HPDE6-E6E7 (cell line): ENCODE results near the gene ERICH6.

Experiments
- DNase-seq: peaks from one replicate; pipeline ENCODE4 v3.0.0; 2011; ENCODE audit warnings: missing footprints; ENCODE audit errors: extremely low spot score

ERICH6 gene

DNA sequence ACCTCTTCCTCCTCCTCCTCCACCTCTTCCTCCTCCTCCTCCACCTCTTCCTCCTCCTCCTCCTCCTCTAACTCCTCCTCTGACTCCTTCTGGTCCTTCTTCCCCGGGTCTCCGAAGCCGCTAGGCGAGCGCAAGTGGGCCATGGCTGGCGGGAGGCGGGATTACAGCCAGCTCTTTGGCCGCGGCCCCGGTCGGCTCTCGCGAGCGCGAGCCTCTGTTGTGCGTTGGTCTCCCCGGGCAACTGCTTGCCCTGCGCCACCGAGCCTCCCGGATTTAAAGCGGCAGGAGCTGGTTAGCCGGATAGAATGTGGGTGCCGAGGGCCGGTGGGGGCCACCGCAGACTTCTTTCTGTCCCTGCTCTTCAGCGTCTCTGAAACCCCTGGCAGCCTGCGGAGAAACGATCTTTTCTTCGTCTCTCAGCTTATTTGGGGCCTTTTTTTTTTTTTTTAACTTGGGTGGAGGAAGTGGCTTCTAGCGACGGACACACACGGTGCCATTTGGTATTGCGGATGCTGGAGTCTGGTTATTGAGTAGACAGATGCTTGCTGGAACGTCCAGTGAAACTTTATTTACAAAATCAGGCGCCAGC is at the start of gene ERICH6:
Gene ERICH6 (minus strand): TSS at position 165 of the 589 bp plus-strand sequence. CDS start 22 bp downstream, at position 143.
- DNase-seq = peak; percentile 91

DNA sequence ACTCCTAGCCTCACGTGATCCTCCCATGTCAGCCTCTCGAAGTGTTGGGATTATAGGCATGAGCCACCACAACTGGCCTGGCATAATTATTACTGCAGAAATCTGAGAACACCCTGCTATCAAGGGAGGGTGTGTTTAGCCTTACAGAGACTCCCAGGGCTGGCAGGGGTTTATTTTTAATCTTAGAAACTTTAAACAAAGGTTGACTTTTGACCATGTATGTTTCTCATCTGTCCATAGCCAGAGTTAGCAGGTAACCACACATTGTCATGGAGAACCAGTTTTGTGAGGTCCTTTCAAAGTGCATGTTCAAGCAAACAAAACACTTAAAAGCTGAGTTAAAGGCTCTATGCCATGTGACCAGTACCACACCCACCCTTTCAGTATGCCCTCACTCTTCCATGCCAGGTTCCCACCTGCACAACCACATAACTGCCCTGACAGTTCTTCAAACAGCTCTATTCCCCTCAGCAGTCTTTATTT is 48.1 kb upstream of the ERICH6 start:
- DNase-seq = no peak

- DNase-seq = no peak
Measured at GRCh38 chr3:150749255-150749654, 45.5 kb upstream of the ERICH6 start.

DNA sequence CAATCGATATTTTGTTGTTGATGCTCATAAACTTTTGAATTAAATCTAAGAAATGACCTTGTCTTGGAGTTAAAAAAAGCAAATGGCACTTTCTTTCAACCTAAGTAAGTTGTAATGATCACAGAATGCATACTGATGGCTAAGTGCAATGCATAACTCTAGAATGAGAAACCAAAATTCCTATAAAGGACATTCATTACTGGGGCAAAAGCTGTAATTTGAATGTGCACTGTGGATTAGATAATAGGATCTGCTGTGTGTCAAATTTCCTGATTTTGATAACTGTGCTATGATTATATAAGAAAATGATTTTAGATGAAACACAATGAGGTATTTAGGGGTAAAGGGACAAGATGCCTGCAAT is 44.9 kb upstream of the ERICH6 start:
- no peak for DNase-seq

DNA sequence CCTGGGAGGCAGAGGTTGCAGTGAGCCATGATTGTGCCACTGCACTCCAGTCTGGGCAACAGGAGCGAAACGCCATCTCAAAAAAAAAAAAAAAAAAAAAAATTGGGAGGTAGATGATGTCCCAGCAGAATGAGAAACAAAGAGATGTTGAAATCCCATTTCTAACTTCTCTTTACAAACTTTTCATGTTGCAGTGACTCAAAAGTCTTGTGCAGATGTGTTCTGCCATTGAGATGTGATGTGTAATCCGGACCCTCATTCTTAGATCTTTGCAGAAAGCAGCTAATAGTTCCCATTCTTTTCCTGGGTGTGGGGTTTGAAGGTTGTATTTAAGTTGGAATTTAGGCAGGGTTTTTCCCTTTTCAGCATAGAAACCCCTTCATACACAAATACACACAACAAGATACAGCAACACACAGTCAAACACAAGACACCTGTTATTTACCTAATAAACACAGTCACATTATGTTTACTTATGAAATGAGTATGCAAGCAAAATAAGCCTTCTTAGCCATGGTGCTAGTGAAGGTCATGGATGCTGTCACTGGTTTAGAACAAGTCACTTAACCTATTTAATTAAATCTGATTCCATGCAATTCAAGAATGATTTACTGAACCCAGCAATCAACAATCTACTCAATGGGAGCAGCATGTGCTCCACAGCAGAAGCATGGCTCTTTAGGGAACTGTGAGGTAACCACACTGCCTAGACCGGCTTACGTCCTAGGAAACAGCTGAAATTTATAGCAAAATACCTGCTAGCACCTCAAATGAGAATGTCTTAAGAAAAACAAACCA is 44.4 kb upstream of the ERICH6 start:
- DNase-seq = no peak

- no peak for DNase-seq
Measured at GRCh38 chr3:150746791-150747590, 43.3 kb upstream of the ERICH6 start.

DNA sequence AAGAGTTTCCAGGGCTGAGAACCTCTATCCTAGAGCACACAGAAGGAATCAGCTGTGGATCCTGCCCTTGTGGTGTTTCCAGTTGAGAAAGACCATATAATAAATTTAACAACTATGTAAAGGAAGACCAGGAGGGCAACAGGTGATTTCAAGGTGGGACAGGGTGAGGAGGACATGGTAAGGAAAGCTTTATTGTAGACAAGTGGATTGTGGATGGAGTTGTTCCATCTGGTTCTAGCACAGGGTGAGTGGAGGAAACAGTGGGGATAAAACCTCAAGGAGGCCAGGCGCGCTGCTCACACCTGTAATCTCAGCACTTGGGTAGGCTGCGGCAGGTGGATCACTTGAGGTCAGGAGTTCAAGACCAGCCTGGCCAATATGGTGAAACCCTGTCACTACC is 42.1 kb upstream of the ERICH6 start:
- no peak for DNase-seq

GRCh38 chr3:150744919-150745211 is 41.1 kb upstream of the ERICH6 start:
- no peak for DNase-seq

DNA sequence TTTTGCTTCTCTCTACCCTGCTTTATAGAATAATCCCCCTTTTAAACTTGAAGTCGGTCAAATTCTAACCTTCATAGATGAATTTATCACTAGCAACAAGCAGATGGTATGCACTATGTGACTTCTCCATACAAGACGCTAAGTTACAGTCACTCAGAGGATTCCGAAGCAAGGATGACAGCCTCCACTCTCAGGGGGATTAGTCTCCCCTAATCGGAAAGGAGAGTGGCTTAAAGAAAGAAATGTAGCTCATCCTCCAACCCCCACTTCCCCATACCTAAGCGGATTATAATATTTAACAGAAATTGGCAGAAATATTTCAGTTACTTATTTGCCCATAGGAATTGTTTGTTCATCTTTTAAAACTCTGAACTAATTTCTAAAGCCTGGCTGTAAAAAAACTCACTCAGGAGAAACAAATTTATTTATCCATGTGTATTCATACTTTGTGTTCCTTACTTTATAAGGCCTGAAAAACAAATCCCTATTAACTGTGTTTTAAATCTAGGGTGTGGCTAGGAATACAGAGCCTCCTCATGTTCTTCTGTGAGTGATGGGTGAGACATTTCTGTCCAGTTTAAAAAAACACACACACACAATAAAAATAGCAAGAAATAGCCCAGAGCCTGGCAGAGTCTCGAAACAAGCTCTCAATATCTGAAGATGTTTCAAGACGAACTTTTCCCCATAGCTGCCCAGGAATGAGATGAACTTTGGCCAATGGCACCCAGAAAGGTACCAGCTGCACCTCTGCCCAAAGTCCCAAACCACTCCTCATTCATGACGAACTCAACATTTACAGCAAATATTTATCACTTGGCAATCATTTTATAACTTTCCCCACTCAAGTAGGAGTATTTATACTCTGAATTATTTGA is 40.6 kb upstream of the ERICH6 start:
- DNase-seq = no peak

GRCh38 chr3:150743508-150743907 is 39.8 kb upstream of the ERICH6 start:
- DNase-seq = no peak

DNA sequence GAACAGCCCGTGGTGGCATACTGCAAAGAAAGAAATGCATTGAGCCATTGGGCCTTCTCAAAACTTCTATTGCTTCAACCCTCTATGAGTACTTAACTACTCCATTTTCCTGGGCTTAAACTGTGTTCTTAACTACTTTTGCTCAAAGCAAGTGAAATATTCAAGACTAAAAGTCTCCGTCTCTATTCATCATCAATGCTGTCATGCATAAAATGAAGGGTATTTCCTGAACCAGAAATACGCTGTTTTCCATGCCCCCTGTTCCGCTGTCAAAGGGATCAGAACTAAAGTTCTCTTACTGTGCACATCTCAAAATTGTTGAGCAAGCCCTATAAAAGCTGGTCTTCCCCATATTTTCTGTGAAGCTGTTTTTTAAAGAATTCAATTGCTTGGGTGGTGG is 39.0 kb upstream of the ERICH6 start:
- no peak for DNase-seq

GRCh38 chr3:150742141-150742523 is 38.4 kb upstream of the ERICH6 start:
- DNase-seq = no peak

GRCh38 chr3:150741497-150742140 is 37.9 kb upstream of the ERICH6 start:
- no peak for DNase-seq

DNA sequence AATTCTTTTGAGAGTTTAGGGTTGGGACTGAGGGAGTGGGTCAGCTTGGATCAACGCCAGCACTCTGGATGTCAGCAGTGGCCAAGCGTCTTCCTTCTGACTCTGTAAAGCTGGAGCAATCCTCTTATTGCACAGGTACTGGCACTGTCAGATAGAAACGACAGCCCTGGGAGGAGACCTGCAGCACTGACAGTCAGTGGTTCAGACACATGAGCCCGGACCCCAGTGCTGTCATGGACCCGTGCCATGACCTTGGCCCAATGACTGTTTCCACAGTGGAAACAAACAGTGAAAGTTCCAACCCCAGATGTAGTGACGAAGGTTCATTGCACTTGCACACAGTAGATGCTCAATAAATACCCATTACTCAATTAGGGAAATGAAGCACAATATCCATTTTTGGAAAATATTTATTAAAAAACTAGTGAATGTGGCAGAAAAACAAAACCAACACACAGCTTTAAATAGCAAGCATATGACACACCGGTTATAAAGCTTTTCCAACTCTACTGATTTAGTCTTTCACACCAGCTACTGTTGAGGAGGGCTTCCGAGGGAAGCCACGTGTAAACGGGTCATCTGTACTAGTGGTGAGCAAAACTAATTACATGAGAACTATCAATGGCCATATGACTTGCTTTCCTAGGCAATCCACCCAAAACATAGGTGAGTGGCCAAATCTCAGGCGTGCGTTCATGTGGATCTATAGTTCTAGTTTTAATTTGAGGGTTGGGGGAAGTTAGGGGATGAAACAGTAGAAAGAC is 37.2 kb upstream of the ERICH6 start:
- DNase-seq = no peak

DNA sequence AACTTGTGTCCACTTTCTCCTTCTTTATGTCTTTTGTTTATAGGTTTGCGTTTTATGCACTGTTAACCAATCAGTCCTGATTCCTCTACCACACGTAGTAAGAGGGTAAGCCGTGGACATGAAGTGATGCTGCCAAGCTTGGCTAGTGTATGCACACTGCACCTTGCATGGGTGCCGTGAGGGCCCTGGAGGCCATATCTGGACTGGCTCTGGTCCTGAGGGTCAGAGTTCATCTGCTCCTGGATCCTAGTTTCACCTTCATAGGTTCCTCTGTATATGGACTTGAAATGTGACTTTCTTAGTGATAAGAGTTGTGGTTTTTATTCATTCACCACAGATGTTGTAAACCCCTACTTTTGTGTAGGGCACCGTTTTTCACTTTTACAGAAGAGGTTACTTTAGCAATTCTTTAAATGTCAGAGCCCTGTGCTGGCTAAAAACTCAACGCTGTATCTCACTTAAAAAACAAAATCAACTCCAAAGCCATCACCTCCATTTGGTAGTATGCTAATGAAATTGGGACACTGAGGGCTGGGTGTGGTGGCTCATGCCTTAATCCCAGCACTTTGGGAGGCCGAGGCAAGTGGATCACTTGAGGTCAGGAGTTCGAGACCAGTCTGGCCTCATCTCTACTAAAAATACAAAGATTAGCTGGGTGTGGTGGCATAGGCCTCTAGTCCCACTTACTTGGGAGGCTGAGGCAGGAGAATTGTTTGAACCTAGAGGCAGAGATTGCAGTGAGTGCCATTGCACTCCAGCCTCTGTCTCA is 36.3 kb upstream of the ERICH6 start:
- no peak for DNase-seq

DNA sequence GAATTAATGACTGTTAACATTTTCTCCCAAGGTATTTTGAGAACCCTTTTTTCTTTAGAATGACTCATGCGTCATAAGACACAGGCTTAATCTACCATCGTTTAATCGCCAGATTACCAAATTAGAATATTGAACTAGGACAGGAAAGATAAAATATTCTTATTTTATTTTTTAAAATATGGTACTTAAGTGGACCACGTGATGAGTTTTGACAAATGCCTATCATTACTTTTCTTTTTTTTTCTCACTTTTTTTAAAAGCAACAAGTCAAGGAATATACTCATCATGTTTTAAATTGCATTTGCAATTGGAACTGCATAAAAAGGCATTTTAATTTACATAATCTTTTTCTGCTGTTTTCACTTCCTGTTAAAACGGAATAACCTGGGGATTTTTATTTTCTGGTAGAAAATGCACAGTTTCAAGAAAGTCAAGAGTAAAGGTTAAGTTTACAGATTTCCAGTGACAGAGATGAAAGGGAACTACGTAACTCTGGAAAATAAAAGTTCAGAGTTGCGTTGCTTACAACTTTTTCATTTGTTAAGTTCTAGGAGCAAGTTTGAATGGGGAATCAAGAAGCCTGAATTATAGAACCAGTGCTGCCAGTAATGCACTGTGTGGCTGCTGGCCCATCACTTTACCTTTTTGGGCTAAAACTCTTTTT is 35.6 kb upstream of the ERICH6 start:
- no peak for DNase-seq

DNA sequence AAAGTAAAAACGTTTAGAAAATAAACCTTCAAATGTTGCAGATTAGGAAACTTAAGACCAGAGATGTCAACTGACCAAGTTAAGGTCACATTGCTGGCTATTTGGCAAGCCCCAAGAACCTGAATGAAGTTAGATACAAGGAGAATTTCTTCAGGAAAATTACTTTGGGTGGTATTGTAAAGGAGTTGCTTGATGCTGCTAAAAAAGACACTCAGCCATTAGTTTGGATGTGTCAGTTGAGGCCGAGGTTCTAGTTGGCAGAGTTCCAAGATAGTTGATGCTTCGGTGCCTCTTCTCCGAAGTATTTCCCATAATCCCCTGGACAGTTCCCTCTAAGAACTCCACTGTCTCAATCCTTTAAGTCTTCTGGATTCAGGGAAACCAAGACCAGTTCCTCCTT is 35.0 kb upstream of the ERICH6 start:
- no peak for DNase-seq

GRCh38 chr3:150737874-150738679 is 34.4 kb upstream of the ERICH6 start:
- no peak for DNase-seq
